DMS114 treated with DMSO at 0.1 percent for 48 hours (cell line): ENCODE results near the gene C13orf42.

ENCODE experiments used
- DNase-seq: peaks from one replicate; lab custom pipeline; 2025; ENCODE audit not compliant: unreplicated experiment; lab: John Stamatoyannopoulos, UW

Gene C13orf42

GRCh38 chr13:51067210-51067701 is 43.8 kb downstream of the C13orf42 start:
- no peak for DNase-seq

GRCh38 chr13:51066091-51066831 is 44.8 kb downstream of the C13orf42 start:
- no peak for DNase-seq

GRCh38 chr13:51065372-51066090 is 45.5 kb downstream of the C13orf42 start:
- DNase-seq = no peak

GRCh38 chr13:51064753-51065152 is 46.3 kb downstream of the C13orf42 start:
- DNase-seq = no peak

- no peak for DNase-seq
These were observed 47.2 kb downstream of the C13orf42 start for GRCh38 chr13:51063909-51064308.

- no peak for DNase-seq
These were observed 52.5 kb downstream of the C13orf42 start for GRCh38 chr13:51058461-51059167.

GRCh38 chr13:51057906-51058305 is 53.2 kb downstream of the C13orf42 start:
- no peak for DNase-seq

- DNase-seq = no peak
These were observed 54.1 kb downstream of the C13orf42 start for GRCh38 chr13:51057001-51057400.

GRCh38 chr13:51052581-51052980 is 58.5 kb downstream of the C13orf42 start:
- DNase-seq = no peak

GRCh38 chr13:51050021-51050830 is 60.8 kb downstream of the C13orf42 start:
- DNase-seq = no peak

GRCh38 chr13:51048616-51049015 is 62.5 kb downstream of the C13orf42 start:
- no peak for DNase-seq

- no peak for DNase-seq
These were observed 63.0 kb downstream of the C13orf42 start for GRCh38 chr13:51048166-51048461.

GRCh38 chr13:51047434-51048165 is 63.5 kb downstream of the C13orf42 start:
- DNase-seq = no peak

- DNase-seq = no peak
These were observed 65.6 kb downstream of the C13orf42 start for GRCh38 chr13:51045451-51045850.

- DNase-seq = no peak
These were observed 66.9 kb downstream of the C13orf42 start for GRCh38 chr13:51044023-51044665.

GRCh38 chr13:51043310-51043709 is 67.8 kb downstream of the C13orf42 start:
- DNase-seq = no peak

GRCh38 chr13:51041710-51042109 is 69.4 kb downstream of the C13orf42 start:
- DNase-seq = no peak

GRCh38 chr13:51041126-51041525 is 69.9 kb downstream of the C13orf42 start:
- DNase-seq = no peak

- DNase-seq = no peak
These were observed 70.6 kb downstream of the C13orf42 start for GRCh38 chr13:51040431-51040830.

- no peak for DNase-seq
These were observed 74.7 kb downstream of the C13orf42 start for GRCh38 chr13:51036418-51036817.
